Activated CD4-positive, alpha-beta memory T cell treated with anti-CD3 and anti-CD28 coated beads, Interleukin-2, amount 10 ng/mL, durations not matched to agents 7 days and 5 days (primary cell): ENCODE results near the gene S100A6. TPM values are rescaled to one million over a fixed set of nuclear protein-coding genes. Genes with fewer than 3 reads are reported as not detected.

Source experiments
- CTCF ChIA-PET: fragments of 350-600 bp; sonication (Branson Sonifier 250); formaldehyde crosslinking; loops from one replicate; lab custom pipeline; 2021; ENCODE audit warnings: antibody characterized with exemption, inconsistent platforms; lab: Charles Lee
- POLR2A ChIA-PET: fragments of 350-600 bp; sonication (Branson Sonifier 250); formaldehyde crosslinking; loops from one replicate; lab custom pipeline; 2021; ENCODE audit warnings: antibody characterized with exemption; lab: Charles Lee
- DNase-seq: peaks from one replicate; pipeline ENCODE4 v3.0.0-alpha.2; 2020
- H3K27ac Mint-ChIP-seq: one replicate; pipeline ENCODE4 v1.8.0; 2021; ENCODE audit warnings: mild to moderate bottlenecking, mixed read lengths
- H3K27me3 Mint-ChIP-seq: one replicate; pipeline ENCODE4 v1.8.0; 2021; ENCODE audit warnings: mixed read lengths
- H3K36me3 Mint-ChIP-seq: one replicate; pipeline ENCODE4 v1.8.0; 2021; ENCODE audit warnings: low read depth, mixed read lengths
- H3K4me1 Mint-ChIP-seq: one replicate; pipeline ENCODE4 v1.8.0; 2021; ENCODE audit warnings: mixed read lengths
- H3K4me3 Mint-ChIP-seq: one replicate; pipeline ENCODE4 v1.8.0; 2021; ENCODE audit warnings: mild to moderate bottlenecking, mixed read lengths
- H3K9me3 Mint-ChIP-seq: one replicate; pipeline ENCODE4 v1.8.0; 2021; ENCODE audit warnings: mixed read lengths
- total RNA-seq, 2 experiments: library from RNA; stranded (reverse); gene quantifications; one replicate each; pipeline ENCODE4 v1.2.3, GENCODE V29; 2021

Gene S100A6
- total RNA-seq, 2 experiments from 2014 or later = 781 to 799 TPM

GRCh38 chr1:153549741-153550397 lies 14.1 kb upstream of the S100A6 start:
- ChIA-PET POLR2A (interaction anchor here (1.7 to 2.7 kb wide), 4 partner anchors 14 to 17 kb away, joined by 6 to 13 read pairs (median 9); partner anchors contain the start of genes S100A2 and S100A6), CTCF (interaction anchor here (1.5 to 3.1 kb wide), 2 partner anchors 15 to 17 kb away, joined by 4 to 15 read pairs; partner anchors contain the start of gene S100A6)
- Mint-ChIP-seq H3K4me1 (peaks cover 53% of the 10 kb centered on the region), H3K36me3 (peaks cover 8% of the 10 kb centered on the region), H3K27ac (no peak overlapping the region), H3K9me3 (no peaks in the 10 kb centered on the region), H3K27me3 (peaks cover 3% of the 10 kb centered on the region), H3K4me3 (no peak overlapping the region)
- DNase-seq = no peak

GRCh38 chr1:153548722-153549688 lies 13.2 kb upstream of the S100A6 start, which contains the start of gene S100A3:
Gene S100A3 (minus strand): TSS chr1:153549258. CDS start chr1:153548485, 773 bp downstream.
- CTCF ChIA-PET = interaction anchor here (0.9 to 6.5 kb wide), 3 partner anchors 13 to 38 kb away, joined by 3 to 117 read pairs (median 3); partner anchors contain the start of gene S100A6
- Mint-ChIP-seq H3K9me3 (no peaks in the 10 kb centered on the region), H3K36me3 (peaks cover 16% of the 10 kb centered on the region), H3K27ac (no peak within 1 kb of the TSS), H3K4me3 (no peak within 1 kb of the TSS), H3K4me1 (peaks cover 59% of the 10 kb centered on the region), H3K27me3 (peaks cover 3% of the 10 kb centered on the region)
- POLR2A ChIA-PET = interaction anchor here (0.6 to 2.7 kb wide), 4 partner anchors 14 to 17 kb away, joined by 3 to 8 read pairs (median 6); partner anchors contain the start of genes S100A2 and S100A6
- no peak for DNase-seq

GRCh38 chr1:153547560-153548551 lies 12.1 kb upstream of the S100A6 start:
- H3K4me3 Mint-ChIP-seq = no peak overlapping the region
- CTCF ChIA-PET = interaction anchor here (0.5 to 6.5 kb wide), 3 partner anchors 14 to 244 kb away, joined by 3 to 117 read pairs (median 4); partner anchors contain the start of gene S100A6
- H3K27me3 Mint-ChIP-seq = peaks cover 3% of the 10 kb centered on the region
- H3K27ac Mint-ChIP-seq = peak overlapping the region; percentile 59
- H3K9me3 Mint-ChIP-seq = no peaks in the 10 kb centered on the region
- peaks cover 65% of the 10 kb centered on the region for H3K4me1 Mint-ChIP-seq
- H3K36me3 Mint-ChIP-seq = peaks cover 28% of the 10 kb centered on the region
- DNase-seq = no peak
- POLR2A ChIA-PET = interaction anchor here (0.8 to 2.7 kb wide), 3 partner anchors 12 to 19 kb away, joined by 4 to 6 read pairs (median 5); partner anchors contain the start of gene S100A6

GRCh38 chr1:153546796-153547559 lies 11.2 kb upstream of the S100A6 start:
- no peaks in the 10 kb centered on the region for H3K9me3 Mint-ChIP-seq
- ChIA-PET CTCF (interaction anchor here (1.0 to 6.5 kb wide), 5 partner anchors 10 to 26 kb away, joined by 3 to 117 read pairs (median 22); partner anchors contain the start of genes S100A2 and S100A6), POLR2A (interaction anchor here (0.9 to 4.5 kb wide), 6 partner anchors 13 to 88 kb away, joined by 4 to 281 read pairs (median 22); partner anchors contain the start of genes CHTOP, S100A2 and S100A6)
- peaks cover 3% of the 10 kb centered on the region for H3K27me3 Mint-ChIP-seq
- peaks cover 35% of the 10 kb centered on the region for H3K36me3 Mint-ChIP-seq
- peaks cover 74% of the 10 kb centered on the region for H3K4me1 Mint-ChIP-seq
- H3K27ac Mint-ChIP-seq = peak overlapping the region; percentile 98
- H3K4me3 Mint-ChIP-seq = peak overlapping the region; percentile 96
- no peak for DNase-seq

- no peak for DNase-seq
- Mint-ChIP-seq H3K27ac (peak overlapping the region; percentile 98), H3K27me3 (peaks cover 3% of the 10 kb centered on the region), H3K36me3 (peaks cover 41% of the 10 kb centered on the region), H3K9me3 (no peaks in the 10 kb centered on the region), H3K4me1 (peaks cover 80% of the 10 kb centered on the region), H3K4me3 (peak overlapping the region; percentile 96)
- CTCF ChIA-PET = interaction anchor here (1.0 to 6.5 kb wide), 8 partner anchors 8 to 88 kb away, joined by 3 to 117 read pairs (median 10); partner anchors contain the start of genes CHTOP, S100A2 and S100A6
- POLR2A ChIA-PET = interaction anchor here (0.8 to 4.5 kb wide), 8 partner anchors 8 to 88 kb away, joined by 3 to 281 read pairs (median 11); partner anchors contain the start of genes CHTOP, S100A2 and S100A6
Measured at GRCh38 chr1:153546371-153546770, 10.6 kb upstream of the S100A6 start.

- H3K4me1 Mint-ChIP-seq = peaks cover 90% of the 10 kb centered on the region
Measured at GRCh38 chr1:153545067-153546055, 9.6 kb upstream of the S100A6 start, which contains the start of gene S100A4. Gene S100A4 (minus strand): TSS chr1:153545806. CDS start chr1:153544794, 1,012 bp downstream.

GRCh38 chr1:153544453-153545066 lies 8.8 kb upstream of the S100A6 start:
- H3K27me3 Mint-ChIP-seq = no peaks in the 10 kb centered on the region
- DNase-seq = no peak
- H3K9me3 Mint-ChIP-seq = no peaks in the 10 kb centered on the region
- peak overlapping the region; percentile 96 for H3K4me3 Mint-ChIP-seq
- peaks cover 57% of the 10 kb centered on the region for H3K36me3 Mint-ChIP-seq
- peaks cover 95% of the 10 kb centered on the region for H3K4me1 Mint-ChIP-seq
- CTCF ChIA-PET = interaction anchor here (0.6 to 6.5 kb wide), 12 partner anchors 10 to 113 kb away, joined by 3 to 117 read pairs (median 7); partner anchors contain the start of genes CHTOP, S100A2 and S100A6
- POLR2A ChIA-PET = interaction anchor here (0.5 to 4.5 kb wide), 17 partner anchors 9 to 433 kb away, joined by 3 to 281 read pairs (median 5); partner anchors contain the start of genes CHTOP, JTB, S100A2 and S100A6
- peak overlapping the region; percentile 98 for H3K27ac Mint-ChIP-seq

More at GRCh38 chr1:153545067-153546055, 9.6 kb upstream of the S100A6 start, which contains the start of gene S100A4:
- peak; percentile 97 for DNase-seq
- ChIA-PET POLR2A (interaction anchor here (0.5 to 4.5 kb wide), 21 partner anchors 8 to 612 kb away, joined by 3 to 281 read pairs (median 4); partner anchors contain the start of genes CHTOP, JTB, S100A2 and S100A6), CTCF (interaction anchor here (0.8 to 6.5 kb wide), 13 partner anchors 9 to 89 kb away, joined by 3 to 117 read pairs (median 5); partner anchors contain the start of genes CHTOP, S100A2 and S100A6)
- H3K9me3 Mint-ChIP-seq = no peaks in the 10 kb centered on the region
- H3K27ac Mint-ChIP-seq = peak within 1 kb of the TSS; percentile 98
- peaks cover 3% of the 10 kb centered on the region for H3K27me3 Mint-ChIP-seq
- H3K36me3 Mint-ChIP-seq = peaks cover 49% of the 10 kb centered on the region
- H3K4me3 Mint-ChIP-seq = peak within 1 kb of the TSS; percentile 96

GRCh38 chr1:153543736-153544135 lies 7.9 kb upstream of the S100A6 start:
- H3K4me1 Mint-ChIP-seq = peaks cover 90% of the 10 kb centered on the region
- no peaks in the 10 kb centered on the region for H3K27me3 Mint-ChIP-seq
- ChIA-PET CTCF (interaction anchor here (0.6 to 6.5 kb wide), 5 partner anchors 8 to 114 kb away, joined by 3 to 117 read pairs (median 22); partner anchors contain the start of genes S100A2 and S100A6), POLR2A (interaction anchor here (0.6 to 4.5 kb wide), 6 partner anchors 10 to 91 kb away, joined by 3 to 281 read pairs (median 20); partner anchors contain the start of genes CHTOP, S100A2 and S100A6)
- DNase-seq = no peak
- H3K4me3 Mint-ChIP-seq = peak overlapping the region; percentile 96
- no peaks in the 10 kb centered on the region for H3K9me3 Mint-ChIP-seq
- peak overlapping the region; percentile 98 for H3K27ac Mint-ChIP-seq
- H3K36me3 Mint-ChIP-seq = peaks cover 60% of the 10 kb centered on the region
